Uterus (tissue), 4 donors: ENCODE measurements around the gene AIG1. TPM values are rescaled to one million over a fixed set of nuclear protein-coding genes. Genes with fewer than 3 reads are reported as not detected.

Experiments
- DNase-seq, 2 donors: peaks; one replicate each; pipeline ENCODE4 v3.0.0-alpha.2; 2019 to 2020
- H3K27ac ChIP-seq, 2 donors: fragments of 200-600 bp; sonication (generic); 1 replicate in 1 of 2; 2 replicates in 1 of 2; pipeline ENCODE4 v1.5.1; 2016 to 2018
- H3K27me3 ChIP-seq, 2 donors: fragments of 200-600 bp; sonication (generic); one replicate each; pipeline ENCODE4 v1.5.1; 2018 to 2019; ENCODE audit warnings: control low read depth in 1 of 2
- H3K36me3 ChIP-seq, 2 donors: fragments of 200-600 bp; sonication (generic); one replicate each; pipeline ENCODE4 v1.5.1; 2019; ENCODE audit warnings: control low read depth in 1 of 2
- H3K4me1 ChIP-seq, 2 donors: fragments of 200-600 bp; sonication (generic); one replicate each; pipeline ENCODE4 v1.5.1; 2018 to 2019; ENCODE audit warnings: control low read depth in 1 of 2
- H3K4me3 ChIP-seq, 2 donors: fragments of 200-600 bp; sonication (generic); 1 replicate in 1 of 2; 2 replicates in 1 of 2; pipeline ENCODE4 v1.5.1; 2018 to 2019; ENCODE audit warnings: mild to moderate bottlenecking in 1 of 2
- H3K9me3 ChIP-seq, 2 donors: fragments of 200-600 bp; sonication (generic); one replicate each; pipeline ENCODE4 v1.5.1; 2019; ENCODE audit warnings: control low read depth in 1 of 2
- CTCF ChIP-seq, 4 experiments: fragments of 200-600 bp in 2 of 4; fragments of 450-650 bp in 2 of 4; sonication (generic) in 2 of 4; IDR thresholded peaks; one replicate each; pipeline ENCODE4 v1.5.1; 2016 to 2019; ENCODE audit warnings: antibody characterized with exemption in 4 of 4, mild to moderate bottlenecking in 2 of 4, moderate library complexity in 1 of 4
- POLR2A ChIP-seq, 2 donors: fragments of 450-650 bp; IDR thresholded peaks; one replicate each; pipeline ENCODE4 v1.6.1; 2016; ENCODE audit warnings: antibody characterized with exemption in 2 of 2, mild to moderate bottlenecking in 1 of 2, moderate library complexity in 1 of 2
- intact Hi-C: fragments of 100-400 bp; cut with DNase I; formaldehyde crosslinking; loops from one replicate; pipeline ENCODE4 v1.15.1; 2023; ENCODE audit warnings: low total_unique reads
- total RNA-seq, 4 donors: library from RNA; depleted of rRNA in 3 of 4; stranded (reverse); fragments of >200 nt in 3 of 4; gene quantifications; one replicate each; pipeline versions ENCODE4 v1.1.0 to v1.2.4, GENCODE V29; 2014 to 2023
- donor health status: DM: yes; HTN: yes; CAD: no.

Gene AIG1
- total RNA-seq, 4 donors from 2014 or later = 6.9 to 36.6 (median 27.8) TPM

- no peak for DNase-seq
- TF ChIP-seq POLR2A (IDR thresholded peaks at IDR 0.05) = no peak
- TF ChIP-seq CTCF (IDR thresholded peaks at IDR 0.05) = no peak
- Histone ChIP-seq H3K27ac (no peak overlapping the region), H3K4me3 (no peak overlapping the region), H3K36me3 (no peaks in the 10 kb centered on the region), H3K4me1 (no peaks in the 10 kb centered on the region), H3K27me3 (no peaks in the 10 kb centered on the region), H3K9me3 (no peaks in the 10 kb centered on the region)
- intact Hi-C loops = no loop called here
Measured at GRCh38 chr6:143369971-143370370, 309.3 kb downstream of the AIG1 start.

- TF ChIP-seq POLR2A (IDR thresholded peaks at IDR 0.05) (no peak), CTCF (IDR thresholded peaks at IDR 0.05) (no peak)
- H3K36me3 ChIP-seq = no peaks in the 10 kb centered on the region
- intact Hi-C loops = no loop called here
- DNase-seq = no peak
- H3K27me3 ChIP-seq = no peaks in the 10 kb centered on the region
- H3K9me3 ChIP-seq = no peaks in the 10 kb centered on the region
- H3K4me1 ChIP-seq = no peaks in the 10 kb centered on the region
- H3K4me3 ChIP-seq = no peak overlapping the region
- no peak overlapping the region for H3K27ac ChIP-seq
Measured at GRCh38 chr6:143370812-143371370, 310.2 kb downstream of the AIG1 start.

- no peak for TF ChIP-seq CTCF (IDR thresholded peaks at IDR 0.05)
- TF ChIP-seq POLR2A (IDR thresholded peaks at IDR 0.05) = no peak
- H3K27me3 ChIP-seq = no peaks in the 10 kb centered on the region
- H3K4me1 ChIP-seq = no peaks in the 10 kb centered on the region
- H3K36me3 ChIP-seq = no peaks in the 10 kb centered on the region
- no peak overlapping the region for H3K27ac ChIP-seq
- intact Hi-C loops = no loop called here
- no peaks in the 10 kb centered on the region for H3K9me3 ChIP-seq
- no peak overlapping the region for H3K4me3 ChIP-seq
- DNase-seq = no peak
Measured at GRCh38 chr6:143372199-143372882, 311.7 kb downstream of the AIG1 start.

GRCh38 chr6:143374014-143374413 lies 313.3 kb downstream of the AIG1 start:
- H3K9me3 ChIP-seq = no peaks in the 10 kb centered on the region
- no peaks in the 10 kb centered on the region for H3K4me1 ChIP-seq
- H3K27me3 ChIP-seq = no peaks in the 10 kb centered on the region
- no peak overlapping the region for H3K4me3 ChIP-seq
- no peak for DNase-seq
- no peak for TF ChIP-seq POLR2A (IDR thresholded peaks at IDR 0.05)
- intact Hi-C loops = no loop called here
- no peak overlapping the region for H3K27ac ChIP-seq
- H3K36me3 ChIP-seq = no peaks in the 10 kb centered on the region

- TF ChIP-seq POLR2A (IDR thresholded peaks at IDR 0.05) (no peak), CTCF (IDR thresholded peaks at IDR 0.05) (no peak)
- DNase-seq = no peak
- no peaks in the 10 kb centered on the region for H3K36me3 ChIP-seq
- no peaks in the 10 kb centered on the region for H3K9me3 ChIP-seq
- no peaks in the 10 kb centered on the region for H3K27me3 ChIP-seq
- H3K27ac ChIP-seq = no peak overlapping the region
- no peak overlapping the region for H3K4me3 ChIP-seq
- H3K4me1 ChIP-seq = no peaks in the 10 kb centered on the region
- intact Hi-C loops = no loop called here
Measured at GRCh38 chr6:143375022-143375585, 314.4 kb downstream of the AIG1 start.
